NCI-H2107 treated with DMSO at 0.1 percent for 48 hours (cell line): ENCODE results near the gene MFAP1.
"Not testable (repeated sequence)": the region's sequence is repeated elsewhere in the genome, so short reads cannot be mapped to it uniquely, and the experiment has no call there.

Experiments
- DNase-seq: peaks from one replicate; lab custom pipeline; 2025; ENCODE audit not compliant: unreplicated experiment; lab: John Stamatoyannopoulos, UW

MFAP1 gene

DNA sequence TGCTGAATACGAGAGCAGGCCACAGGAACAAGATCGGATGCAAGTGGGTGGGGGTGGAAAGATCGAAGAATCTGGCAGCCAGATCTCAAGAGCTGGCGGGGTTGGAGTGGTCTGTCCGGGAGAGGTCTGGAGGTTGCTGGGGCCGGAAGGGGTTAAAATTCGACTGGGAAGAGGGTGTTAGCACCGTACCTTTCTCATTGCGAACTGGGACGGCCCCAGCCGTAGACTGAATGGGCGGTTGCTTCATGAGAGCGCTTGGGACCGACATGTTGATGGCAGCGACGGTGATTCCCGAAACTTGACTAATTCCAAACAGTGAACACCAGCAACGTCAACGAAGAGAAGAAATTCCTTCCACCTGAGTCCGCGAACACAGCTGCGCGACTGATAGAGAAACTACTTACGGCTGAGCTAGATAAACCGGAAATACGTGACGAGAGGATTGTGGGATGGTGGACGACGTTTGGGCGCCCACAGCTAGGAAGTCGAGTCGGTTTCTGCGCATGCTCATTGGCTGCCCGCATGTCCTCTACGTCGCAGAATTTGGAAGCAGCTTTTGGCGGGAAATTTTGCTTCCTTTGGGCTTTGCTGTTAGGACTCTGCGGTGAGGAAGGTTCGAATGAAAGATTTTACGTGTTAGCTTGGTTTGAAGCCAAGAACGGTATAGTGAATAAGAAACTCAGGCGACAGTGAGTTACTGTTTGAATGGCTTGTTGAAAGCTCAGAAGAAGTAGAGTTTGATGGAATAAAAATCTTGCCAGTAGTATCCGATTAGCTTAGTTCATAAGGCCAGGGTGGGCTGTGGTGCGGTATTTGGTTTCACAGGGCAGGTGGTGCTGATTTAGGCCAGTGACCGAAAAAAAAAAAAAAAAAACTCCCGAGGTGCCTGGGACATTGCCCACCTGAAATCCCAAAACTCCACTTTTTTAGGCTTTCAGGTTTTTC, at the start of gene MFAP1:
Gene MFAP1 (minus strand): TSS at position 389 of the 945 bp plus-strand sequence. CDS start 121 bp downstream, at position 268.
- DNase-seq = peak; percentile 91

DNA sequence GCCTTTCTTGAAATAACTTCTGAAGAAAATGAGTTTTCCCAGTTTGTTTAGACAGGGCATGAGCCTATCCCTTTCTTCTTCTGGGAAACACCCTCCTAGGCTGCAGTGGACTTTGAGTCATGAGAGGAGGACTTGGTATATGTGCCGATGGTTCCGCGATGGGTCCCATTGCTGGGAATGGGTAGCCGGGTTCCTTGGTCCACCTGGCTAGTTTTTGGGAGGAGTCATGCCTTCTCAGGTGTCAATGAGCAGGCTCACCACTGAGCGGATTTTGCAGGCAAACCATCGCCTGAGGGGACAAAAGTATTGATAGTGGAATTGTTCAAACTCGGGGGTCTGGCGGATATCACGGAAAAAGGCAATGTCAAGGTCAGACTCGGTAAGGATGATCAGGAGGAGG, 49.2 kb upstream of the MFAP1 start:
- DNase-seq = no peak

DNA sequence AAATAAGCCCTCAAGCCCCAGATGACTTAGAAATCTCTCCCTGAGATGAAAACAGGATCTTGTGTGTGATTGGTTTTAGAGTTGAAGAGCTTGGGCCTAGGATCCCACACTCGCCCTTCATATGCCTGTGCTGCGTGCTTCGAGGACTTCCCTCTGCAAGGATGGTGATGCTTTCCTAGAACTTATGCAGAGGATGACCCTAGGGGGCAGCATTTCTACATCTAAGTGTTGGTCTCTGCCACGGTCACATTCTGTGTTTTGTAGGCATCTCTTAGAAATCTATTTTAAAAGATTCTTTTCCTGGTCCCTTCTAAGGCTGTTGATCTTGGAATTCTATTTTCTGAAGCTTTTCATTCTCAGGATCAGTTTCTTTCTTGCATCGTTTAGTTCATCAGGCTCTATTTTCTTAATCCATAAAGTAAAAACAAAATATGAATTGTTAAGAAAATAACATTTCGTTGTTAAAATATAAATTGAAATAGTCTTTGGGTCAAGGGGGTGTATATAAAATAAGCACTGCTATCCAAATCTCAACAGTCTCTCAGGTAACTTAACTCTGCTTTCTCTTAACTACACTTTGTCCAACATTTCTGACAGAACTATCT, 48.0 kb upstream of the MFAP1 start:
- peak; percentile 19 for DNase-seq

DNA sequence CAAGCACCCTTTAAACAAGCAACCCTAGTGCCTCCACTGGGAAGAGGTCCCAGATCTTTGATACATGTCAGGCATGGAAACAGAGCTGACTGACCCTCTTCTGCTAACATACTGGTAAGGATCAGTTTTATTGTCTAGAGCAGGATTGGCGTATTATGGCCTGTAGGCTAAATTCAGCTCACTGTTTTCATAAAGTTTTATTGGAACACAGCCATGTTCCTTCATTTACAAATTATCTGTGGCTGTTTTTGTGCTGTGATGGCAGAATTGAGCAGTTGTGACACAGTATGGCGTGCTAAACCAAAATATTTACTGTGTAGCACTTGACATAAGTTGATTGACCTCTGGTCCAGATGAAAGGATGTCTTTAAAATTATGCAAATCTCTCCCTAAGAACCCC, 47.3 kb upstream of the MFAP1 start:
- no peak for DNase-seq

GRCh38 chr15:43868406-43868805, 43.9 kb upstream of the MFAP1 start:
- peak; percentile 18 for DNase-seq

DNA sequence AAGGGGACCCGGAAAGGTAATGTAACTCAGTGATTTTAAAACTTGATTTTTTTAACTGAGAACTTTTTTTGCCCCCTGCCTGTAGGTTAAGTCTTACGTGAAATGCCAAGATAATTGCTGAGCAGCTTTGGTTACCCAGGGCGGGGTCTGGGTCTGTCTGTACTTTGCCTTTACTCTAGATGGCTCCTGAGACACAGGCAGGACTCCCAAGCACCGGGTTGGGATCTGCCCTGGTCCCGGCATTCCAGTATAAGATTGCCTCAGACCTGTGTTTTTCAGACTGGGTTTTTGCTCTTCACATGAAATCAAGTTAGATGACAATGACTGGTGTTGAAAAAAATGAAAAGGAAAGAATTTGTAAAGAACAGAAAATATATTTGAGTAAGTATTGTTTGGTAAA, 42.6 kb upstream of the MFAP1 start:
- no peak for DNase-seq

DNA sequence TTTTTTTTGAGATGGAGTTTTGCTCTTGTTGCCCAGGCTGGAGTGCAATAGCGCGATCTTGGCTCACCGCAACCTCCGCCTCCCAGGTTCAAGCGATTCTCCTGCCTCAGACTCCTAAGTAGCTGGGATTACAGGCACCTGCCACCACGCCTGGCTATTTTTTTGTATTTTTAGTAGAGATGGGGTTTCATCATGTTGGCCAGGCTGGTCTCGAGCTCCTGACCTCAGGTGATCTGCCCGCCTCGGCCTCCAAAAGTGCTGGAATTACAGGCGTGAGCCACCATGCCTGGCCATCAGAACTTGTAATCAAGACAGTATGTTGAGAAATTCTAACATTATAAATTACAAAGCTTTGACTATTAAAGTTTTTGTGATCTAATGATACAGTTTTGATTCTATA, 42.1 kb upstream of the MFAP1 start:
- not testable (repeated sequence) for DNase-seq

- peak; percentile 83 for DNase-seq
These were observed 35.1 kb upstream of the MFAP1 start for GRCh38 chr15:43859546-43859945.

GRCh38 chr15:43854801-43855200, 30.3 kb upstream of the MFAP1 start:
- DNase-seq = no peak

DNA sequence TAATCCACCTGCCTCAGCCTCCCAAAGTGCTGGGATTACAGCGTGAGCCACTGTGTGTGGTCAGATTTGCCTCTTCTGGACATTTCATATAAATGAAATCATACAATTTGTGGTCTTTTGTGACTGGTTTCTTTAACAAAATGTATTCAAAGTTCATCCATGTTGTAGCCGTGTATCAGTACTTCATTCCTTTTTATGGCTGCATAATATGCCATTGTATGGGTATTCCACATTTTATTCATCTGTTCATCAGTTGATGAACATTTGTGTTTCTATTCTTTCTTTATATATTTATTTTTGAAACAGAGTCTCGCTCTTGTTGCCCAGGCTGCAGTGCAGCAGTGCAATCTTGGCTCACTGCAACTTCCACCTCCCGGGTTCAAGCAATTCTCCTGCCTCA, 28.1 kb upstream of the MFAP1 start:
- DNase-seq = no peak

GRCh38 chr15:43851251-43851650, 26.8 kb upstream of the MFAP1 start:
- DNase-seq = no peak

DNA sequence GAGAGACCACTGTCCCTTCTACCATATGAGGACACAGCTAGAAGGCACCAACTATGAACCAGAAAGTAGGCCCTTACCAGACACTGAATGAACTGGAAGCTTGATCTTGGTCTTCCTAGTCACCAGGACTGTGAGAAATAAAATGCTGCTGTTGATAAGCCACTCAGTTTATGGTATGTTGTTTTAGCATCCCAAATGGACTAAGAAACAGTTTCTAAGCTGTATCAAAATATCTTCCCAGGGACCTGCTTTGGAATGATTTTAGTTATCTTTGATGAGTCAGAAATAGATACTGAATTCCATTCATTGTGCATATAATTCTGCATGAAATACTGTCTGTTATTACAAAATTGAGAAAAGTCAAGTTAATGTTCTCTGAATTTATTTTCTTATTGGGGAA, 20.9 kb upstream of the MFAP1 start:
- DNase-seq = no peak

GRCh38 chr15:43832485-43832884, 8.0 kb upstream of the MFAP1 start:
- DNase-seq = not testable (repeated sequence)

- not testable (repeated sequence) for DNase-seq
These were observed 7.1 kb upstream of the MFAP1 start for GRCh38 chr15:43831519-43832052.

GRCh38 chr15:43830691-43831275, 6.3 kb upstream of the MFAP1 start:
- not testable (repeated sequence) for DNase-seq

DNA sequence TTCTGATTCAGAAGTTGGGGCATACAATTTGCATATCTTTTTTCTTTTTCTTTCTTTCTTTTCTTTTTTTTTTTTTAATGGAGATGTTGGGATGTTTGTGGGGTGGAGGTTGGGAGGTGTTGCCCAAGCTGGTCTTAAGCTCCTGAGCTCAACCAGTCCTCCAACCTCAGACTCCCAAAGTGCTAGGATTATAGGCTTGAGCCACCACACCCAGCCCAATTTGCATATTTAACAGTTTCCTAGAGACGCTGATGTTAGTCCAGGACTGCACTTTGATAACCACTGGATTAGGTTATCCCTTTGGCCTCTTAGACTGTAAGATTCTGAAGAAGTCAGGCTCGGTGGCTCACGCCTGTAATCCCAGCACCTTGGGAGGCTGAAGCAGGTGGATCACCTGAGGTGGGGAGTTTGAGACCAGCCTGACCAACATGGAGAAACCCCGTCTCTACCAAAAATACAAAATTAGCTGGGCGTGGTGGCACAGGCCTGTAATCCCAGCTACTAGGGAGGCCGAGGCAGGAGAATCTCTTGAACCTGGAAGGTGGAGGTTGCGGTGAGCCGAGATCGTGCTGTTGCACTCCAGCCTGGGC, 5.6 kb upstream of the MFAP1 start:
- not testable (repeated sequence) for DNase-seq

DNA sequence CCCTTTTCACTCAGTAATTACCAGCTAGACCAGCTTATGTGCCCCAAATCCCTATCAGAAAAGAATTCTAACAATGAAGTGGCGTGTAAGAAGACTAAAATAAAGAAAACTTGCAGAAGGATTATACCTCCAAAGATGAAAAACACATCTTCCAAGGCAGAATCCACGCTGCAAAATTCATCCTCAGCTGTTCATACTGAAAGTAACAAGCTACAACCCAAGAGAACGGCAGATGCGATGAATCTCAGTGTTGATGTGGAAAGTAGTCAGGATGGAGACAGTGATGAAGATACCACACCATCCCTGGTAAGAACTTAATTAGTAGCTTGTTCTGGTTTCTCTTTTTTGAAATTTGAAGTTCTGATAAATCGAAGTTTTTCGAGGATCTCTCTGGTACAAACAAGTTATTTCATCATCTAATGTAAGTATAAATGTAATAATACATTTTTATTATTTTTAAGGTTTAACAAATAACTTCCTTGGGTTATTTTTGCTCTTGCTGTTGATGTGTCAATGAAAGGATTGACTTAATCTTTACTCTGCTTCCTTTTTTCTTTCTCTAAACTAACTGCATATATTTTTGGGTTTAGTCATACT, 3.7 kb upstream of the MFAP1 start:
- DNase-seq = no peak

GRCh38 chr15:43826508-43827341, 2.2 kb upstream of the MFAP1 start, which contains the start of gene WDR76:
TSS of gene WDR76 (plus strand) at chr15:43827002. CDS start at chr15:43827033, 31 bp downstream.
- DNase-seq = peak; percentile 7

GRCh38 chr15:43826029-43826507, 1.6 kb upstream of the MFAP1 start:
- no peak for DNase-seq

DNA sequence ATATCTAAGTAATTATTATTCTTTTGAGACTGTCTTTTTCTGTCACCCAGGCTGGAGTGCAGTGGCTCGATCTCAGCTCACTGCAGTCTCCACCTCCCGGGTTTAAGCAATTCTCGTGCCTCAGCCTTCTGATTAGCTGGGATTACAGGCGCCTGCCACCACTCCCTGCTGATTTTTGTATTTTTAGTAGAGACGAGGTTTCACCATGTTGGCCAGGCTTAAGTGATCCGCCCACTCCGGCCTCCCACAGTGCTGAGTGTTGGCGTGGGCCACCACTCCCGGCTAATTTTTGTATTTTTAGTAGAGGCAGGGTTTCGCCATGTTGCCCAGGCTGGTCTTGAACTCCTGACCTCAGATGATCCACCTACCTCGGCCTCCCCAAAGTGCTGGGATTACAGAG, 815 bp upstream of the MFAP1 start:
- DNase-seq = not testable (repeated sequence)
